Neural progenitor cell (in vitro differentiated cells): ENCODE results near the gene ZNF595.

Source experiments
- EZH2phosphoT487 ChIP-seq: fragments of 200-600 bp; sonication (generic); IDR thresholded peaks from 2 replicates; pipeline ENCODE4 v1.6.1; 2017; ENCODE audit warnings: antibody characterized with exemption
- TF ChIP-seq, protein P1 (sequence below): fragments of 200-600 bp; sonication (generic); IDR thresholded peaks from 2 replicates; pipeline ENCODE4 v1.5.1; 2017; ENCODE audit warnings: antibody characterized with exemption, mild to moderate bottlenecking

- TF ChIP-seq, protein P1, sequence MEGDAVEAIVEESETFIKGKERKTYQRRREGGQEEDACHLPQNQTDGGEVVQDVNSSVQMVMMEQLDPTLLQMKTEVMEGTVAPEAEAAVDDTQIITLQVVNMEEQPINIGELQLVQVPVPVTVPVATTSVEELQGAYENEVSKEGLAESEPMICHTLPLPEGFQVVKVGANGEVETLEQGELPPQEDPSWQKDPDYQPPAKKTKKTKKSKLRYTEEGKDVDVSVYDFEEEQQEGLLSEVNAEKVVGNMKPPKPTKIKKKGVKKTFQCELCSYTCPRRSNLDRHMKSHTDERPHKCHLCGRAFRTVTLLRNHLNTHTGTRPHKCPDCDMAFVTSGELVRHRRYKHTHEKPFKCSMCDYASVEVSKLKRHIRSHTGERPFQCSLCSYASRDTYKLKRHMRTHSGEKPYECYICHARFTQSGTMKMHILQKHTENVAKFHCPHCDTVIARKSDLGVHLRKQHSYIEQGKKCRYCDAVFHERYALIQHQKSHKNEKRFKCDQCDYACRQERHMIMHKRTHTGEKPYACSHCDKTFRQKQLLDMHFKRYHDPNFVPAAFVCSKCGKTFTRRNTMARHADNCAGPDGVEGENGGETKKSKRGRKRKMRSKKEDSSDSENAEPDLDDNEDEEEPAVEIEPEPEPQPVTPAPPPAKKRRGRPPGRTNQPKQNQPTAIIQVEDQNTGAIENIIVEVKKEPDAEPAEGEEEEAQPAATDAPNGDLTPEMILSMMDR, result no peak
- TF ChIP-seq EZH2phosphoT487, result no peak
These were observed 18.7 kb downstream of the ZNF595 start for GRCh38 chr4:71830-72229.
